Measurements from ENCODE around the gene SPDYA.

DNA sequence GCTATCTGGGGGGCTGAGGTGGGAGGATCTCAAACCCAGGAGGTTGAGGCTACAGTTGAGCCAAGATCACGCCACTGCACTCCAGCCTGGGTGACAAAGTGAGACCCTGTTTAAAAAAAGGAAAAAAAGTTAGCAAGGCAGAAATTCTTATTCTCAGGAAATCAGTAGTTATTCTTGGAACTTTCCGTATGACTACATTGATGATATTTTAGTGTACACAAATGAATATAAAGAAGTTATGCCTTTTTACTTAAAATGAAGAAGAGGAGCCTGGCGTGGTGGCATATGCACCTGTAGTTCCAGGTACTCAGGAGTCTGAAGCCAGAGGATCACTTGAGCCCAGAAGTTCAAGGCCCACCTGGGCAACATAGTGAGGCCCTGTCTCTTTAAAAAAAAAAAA lies 7.4 kb downstream of the SPDYA start:
- TF ChIP-seq, protein P1, sequence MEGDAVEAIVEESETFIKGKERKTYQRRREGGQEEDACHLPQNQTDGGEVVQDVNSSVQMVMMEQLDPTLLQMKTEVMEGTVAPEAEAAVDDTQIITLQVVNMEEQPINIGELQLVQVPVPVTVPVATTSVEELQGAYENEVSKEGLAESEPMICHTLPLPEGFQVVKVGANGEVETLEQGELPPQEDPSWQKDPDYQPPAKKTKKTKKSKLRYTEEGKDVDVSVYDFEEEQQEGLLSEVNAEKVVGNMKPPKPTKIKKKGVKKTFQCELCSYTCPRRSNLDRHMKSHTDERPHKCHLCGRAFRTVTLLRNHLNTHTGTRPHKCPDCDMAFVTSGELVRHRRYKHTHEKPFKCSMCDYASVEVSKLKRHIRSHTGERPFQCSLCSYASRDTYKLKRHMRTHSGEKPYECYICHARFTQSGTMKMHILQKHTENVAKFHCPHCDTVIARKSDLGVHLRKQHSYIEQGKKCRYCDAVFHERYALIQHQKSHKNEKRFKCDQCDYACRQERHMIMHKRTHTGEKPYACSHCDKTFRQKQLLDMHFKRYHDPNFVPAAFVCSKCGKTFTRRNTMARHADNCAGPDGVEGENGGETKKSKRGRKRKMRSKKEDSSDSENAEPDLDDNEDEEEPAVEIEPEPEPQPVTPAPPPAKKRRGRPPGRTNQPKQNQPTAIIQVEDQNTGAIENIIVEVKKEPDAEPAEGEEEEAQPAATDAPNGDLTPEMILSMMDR (conservative IDR thresholded peaks at IDR 0.05; ENCODE audit: low read depth, low read length): no peak
- TF ChIP-seq RFX5 (IDR thresholded peaks at IDR 0.05; ENCODE audit: low read depth, low read length) (no peak), RCOR1 (IDR thresholded peaks at IDR 0.05; ENCODE audit: insufficient replicate concordance, low read length) (no peak), POLR2A (IDR thresholded peaks at IDR 0.05; ENCODE audit: low read depth, low read length) (no peak), RAD21 (IDR thresholded peaks at IDR 0.05; ENCODE audit: low read length) (no peak)
